GM12874 (cell line): Measurements from ENCODE around the gene KIF3A.

ENCODE experiments used
- TF ChIP-seq, protein P1 (sequence below): IDR thresholded peaks from 2 replicates; pipeline ENCODE4 v1.5.1; 2011; ENCODE audit warnings: low read depth, mild to moderate bottlenecking, control low read depth, low read length, moderate library complexity; ENCODE audit not compliant: insufficient read depth

Gene KIF3A

DNA sequence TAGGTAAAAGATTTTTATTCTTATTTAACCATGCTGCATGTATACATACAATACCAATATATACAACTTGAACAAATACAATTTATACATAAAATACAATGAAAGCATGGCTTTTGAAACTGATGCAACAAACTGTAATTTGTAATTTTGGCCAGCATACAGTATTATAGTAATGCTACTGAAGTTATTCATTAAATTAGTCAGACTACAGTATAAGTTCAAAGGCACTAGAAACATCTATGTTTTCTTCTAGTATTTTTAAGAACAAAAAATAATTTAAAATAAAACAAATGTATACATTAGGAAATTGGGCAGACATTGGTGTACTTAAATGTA is 44.7 kb downstream of the KIF3A start:
- TF ChIP-seq, protein P1, sequence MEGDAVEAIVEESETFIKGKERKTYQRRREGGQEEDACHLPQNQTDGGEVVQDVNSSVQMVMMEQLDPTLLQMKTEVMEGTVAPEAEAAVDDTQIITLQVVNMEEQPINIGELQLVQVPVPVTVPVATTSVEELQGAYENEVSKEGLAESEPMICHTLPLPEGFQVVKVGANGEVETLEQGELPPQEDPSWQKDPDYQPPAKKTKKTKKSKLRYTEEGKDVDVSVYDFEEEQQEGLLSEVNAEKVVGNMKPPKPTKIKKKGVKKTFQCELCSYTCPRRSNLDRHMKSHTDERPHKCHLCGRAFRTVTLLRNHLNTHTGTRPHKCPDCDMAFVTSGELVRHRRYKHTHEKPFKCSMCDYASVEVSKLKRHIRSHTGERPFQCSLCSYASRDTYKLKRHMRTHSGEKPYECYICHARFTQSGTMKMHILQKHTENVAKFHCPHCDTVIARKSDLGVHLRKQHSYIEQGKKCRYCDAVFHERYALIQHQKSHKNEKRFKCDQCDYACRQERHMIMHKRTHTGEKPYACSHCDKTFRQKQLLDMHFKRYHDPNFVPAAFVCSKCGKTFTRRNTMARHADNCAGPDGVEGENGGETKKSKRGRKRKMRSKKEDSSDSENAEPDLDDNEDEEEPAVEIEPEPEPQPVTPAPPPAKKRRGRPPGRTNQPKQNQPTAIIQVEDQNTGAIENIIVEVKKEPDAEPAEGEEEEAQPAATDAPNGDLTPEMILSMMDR: no peak

DNA sequence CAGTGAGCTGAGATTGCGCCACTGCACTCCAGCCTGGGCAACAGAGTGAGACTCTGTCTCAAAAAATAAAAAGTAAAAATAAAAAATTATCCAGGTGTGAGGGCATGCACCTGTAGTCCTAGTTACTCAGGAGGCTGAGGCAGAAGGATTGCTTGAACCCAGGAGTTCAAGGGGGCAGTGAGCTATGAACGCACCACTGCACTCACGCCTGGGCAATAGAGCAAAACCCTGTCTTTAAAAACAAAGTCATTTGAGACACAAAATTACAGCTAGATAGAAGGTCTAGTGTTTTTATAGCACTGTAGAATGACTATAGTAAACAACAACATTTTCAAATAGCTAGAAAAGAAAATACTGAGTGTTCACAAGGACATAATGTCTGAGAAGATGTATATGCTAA is 47.2 kb downstream of the KIF3A start:
- TF ChIP-seq, protein P1: no peak

DNA sequence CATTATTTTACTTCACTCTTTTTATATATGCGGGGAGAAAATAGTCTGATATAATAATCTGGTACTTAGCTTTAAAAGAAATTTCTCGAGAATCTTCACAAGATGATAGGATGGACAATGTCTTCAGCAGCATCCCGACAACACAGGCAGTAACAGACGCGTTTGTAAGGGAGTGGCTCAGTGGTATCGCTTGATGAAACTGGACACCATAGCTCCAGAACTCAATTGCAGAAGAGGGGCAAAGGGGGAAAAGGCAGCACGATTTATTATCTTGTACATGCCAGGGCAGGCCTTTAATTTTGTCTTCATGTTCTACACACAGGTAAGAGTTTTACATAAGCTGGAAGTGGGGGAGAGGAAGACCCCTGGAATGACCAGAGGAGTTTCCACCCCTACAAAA is 47.8 kb downstream of the KIF3A start:
- TF ChIP-seq, protein P1: no peak

DNA sequence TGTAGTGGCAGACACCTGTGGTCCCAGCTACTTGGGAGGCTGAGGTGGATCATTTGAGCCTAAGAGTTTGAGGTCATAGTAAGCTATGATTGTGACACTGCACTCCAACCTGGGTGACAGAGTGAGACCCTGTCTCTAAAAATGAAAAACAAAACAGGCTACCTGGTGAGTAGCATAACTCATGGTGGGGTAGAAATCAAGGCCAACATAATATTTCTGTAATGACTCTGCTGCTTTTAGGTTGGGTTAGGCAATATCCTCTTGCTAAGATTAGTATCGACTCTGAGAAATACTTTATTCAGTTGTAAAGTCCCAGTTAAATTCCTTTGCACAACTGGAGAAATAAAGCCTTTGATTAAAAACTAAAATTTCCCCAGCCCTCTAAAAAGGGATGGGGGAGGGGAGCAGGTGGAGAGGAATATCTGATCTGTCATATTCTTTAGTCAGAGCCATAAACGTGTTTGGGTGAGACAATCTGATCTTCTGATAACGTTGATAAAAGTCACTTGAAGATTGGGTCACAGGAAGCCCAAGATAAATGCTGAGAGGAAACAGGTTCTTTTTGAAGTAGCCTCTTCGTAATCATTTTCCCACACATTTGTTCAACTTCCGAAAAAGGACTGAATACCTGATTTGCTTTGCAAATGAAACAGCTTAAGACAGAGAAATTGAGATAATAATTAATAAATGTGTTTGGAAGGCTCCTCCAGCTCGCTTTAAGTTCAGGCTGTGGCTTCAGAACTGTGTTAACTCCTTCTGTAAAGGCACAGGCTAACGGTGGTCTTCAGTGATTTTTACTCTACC is 48.6 kb downstream of the KIF3A start:
- TF ChIP-seq, protein P1: no peak

DNA sequence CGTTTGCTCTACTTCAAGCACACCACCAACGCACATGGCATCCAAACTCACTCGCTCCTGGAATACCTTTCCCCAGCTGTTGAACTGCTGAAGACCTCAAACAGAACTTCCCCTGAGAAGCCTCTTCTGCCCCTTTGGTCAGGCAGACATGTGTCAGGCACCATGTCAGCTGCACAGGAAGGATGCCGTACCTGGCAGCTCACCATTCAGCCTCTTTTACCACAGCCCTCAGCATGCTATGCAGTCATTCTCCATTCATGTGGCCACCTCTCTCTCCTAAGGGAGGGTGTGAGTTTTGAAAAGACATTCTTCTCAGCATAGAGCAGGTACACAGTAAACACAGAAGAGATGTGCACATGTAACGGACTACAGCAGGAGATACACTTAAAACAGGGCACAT is 49.4 kb downstream of the KIF3A start:
- TF ChIP-seq, protein P1: no peak

DNA sequence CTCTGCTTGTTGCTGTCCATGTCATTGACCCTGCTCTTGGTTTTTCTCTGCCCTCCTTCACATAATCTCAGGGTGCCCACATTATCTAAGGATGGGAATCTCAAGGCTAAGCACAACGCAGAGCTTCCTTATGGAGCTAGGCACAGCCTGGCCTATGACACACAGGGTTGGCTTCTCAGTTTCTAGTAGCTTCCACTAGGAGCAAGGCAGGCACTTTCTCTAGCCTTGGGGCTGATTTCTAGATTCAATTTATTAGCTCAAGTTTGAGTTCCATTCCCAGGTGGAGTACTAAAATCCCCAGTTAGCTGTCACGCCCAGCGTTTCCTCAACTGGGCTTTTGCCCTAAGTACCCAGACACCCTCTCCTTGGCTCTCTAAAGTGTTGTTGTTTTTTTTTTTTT is 51.2 kb downstream of the KIF3A start:
- TF ChIP-seq, protein P1: no peak

DNA sequence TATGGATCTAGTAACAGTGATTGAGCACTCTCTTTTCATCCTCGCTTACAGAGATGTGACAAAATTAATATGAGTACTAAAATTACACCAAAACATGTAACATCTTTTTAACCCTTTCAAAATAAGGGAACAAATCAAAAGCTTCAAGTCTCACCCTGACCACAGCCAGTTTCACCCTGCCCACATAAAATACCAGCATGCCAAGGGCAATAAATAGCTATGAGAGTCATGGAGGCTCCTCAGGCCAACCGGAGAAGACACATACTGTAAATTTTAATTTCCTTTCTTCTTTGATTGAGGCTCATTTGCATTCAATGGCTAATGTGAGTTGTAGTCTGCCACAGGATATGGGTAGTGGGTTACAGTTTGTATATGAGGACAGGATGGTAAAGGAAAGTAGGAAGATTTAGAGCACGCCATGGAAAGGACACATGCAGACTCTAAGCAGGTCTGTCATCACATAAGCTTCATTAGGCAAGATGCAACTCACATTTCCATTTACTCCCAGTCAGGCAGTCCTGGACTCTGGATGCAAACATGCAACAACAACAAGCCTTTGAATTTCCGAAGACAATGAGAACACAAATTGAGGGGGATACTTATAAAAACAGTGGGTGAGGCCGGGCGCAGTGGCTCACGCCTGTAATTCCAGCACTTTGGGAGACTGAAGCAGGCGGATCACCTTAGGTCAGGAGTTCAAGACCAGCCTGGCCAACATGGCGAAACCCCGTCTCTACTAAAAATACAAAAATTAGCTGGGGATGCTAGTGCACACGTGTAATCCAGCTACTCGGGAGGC is 52.2 kb downstream of the KIF3A start:
- TF ChIP-seq, protein P1: no peak
